GM12875 (cell line): ENCODE measurements around the gene GLOD5.

Experiments
- H3K4me3 ChIP-seq: one replicate; pipeline ENCODE4 v1.5.1; 2011; ENCODE audit warnings: low read depth, low read length, control low read depth
- CTCF ChIP-seq: IDR thresholded peaks from 2 replicates; pipeline ENCODE4 v1.5.1; 2011; ENCODE audit warnings: low read depth, mild to moderate bottlenecking, control low read depth, inconsistent platforms, low read length, moderate library complexity, borderline replicate concordance; ENCODE audit not compliant: insufficient read depth

Gene GLOD5

GRCh38 chrX:48781705-48782104, 20.2 kb downstream of the GLOD5 start:
- no peak for TF ChIP-seq CTCF

GRCh38 chrX:48782216-48782615, 20.7 kb downstream of the GLOD5 start:
- TF ChIP-seq CTCF: no peak
- no peak overlapping the region for H3K4me3 ChIP-seq

More at GRCh38 chrX:48781705-48782104, 20.2 kb downstream of the GLOD5 start:
- no peak overlapping the region for H3K4me3 ChIP-seq

- H3K4me3 ChIP-seq: no peak overlapping the region
- TF ChIP-seq CTCF: no peak
Observed at GRCh38 chrX:48782795-48783194, 21.2 kb downstream of the GLOD5 start.

- no peak for TF ChIP-seq CTCF
- H3K4me3 ChIP-seq: no peak overlapping the region
Observed at GRCh38 chrX:48784726-48785125, 23.2 kb downstream of the GLOD5 start.

GRCh38 chrX:48785186-48785539, 23.6 kb downstream of the GLOD5 start:
- no peak for TF ChIP-seq CTCF

GRCh38 chrX:48785540-48786214, 24.1 kb downstream of the GLOD5 start:
- no peak overlapping the region for H3K4me3 ChIP-seq
- TF ChIP-seq CTCF: no peak

More at GRCh38 chrX:48785186-48785539, 23.6 kb downstream of the GLOD5 start:
- no peak overlapping the region for H3K4me3 ChIP-seq

- no peak within 1 kb of the TSS for H3K4me3 ChIP-seq
- TF ChIP-seq CTCF: no peak
Observed at GRCh38 chrX:48786341-48786800, 24.8 kb downstream of the GLOD5 start, which contains the start of gene GATA1. GATA1 (plus strand) TSS chrX:48786590; CDS start chrX:48791110, 4,520 bp downstream.
